Spleen (tissue), 7 donors: ENCODE data around the gene ANKRD6.

Source experiments
- CTCF ChIP-seq, 11 experiments: fragments of 200-600 bp in 7 of 11; fragments of 450-650 bp in 4 of 11; sonication (generic) in 4 of 11; IDR thresholded peaks in 8 of 11; conservative IDR thresholded peaks in 3 of 11; 1 replicate in 7 of 11; 2 replicates in 4 of 11; pipeline versions ENCODE4 v1.4.0 to v1.8.0; 2016 to 2021; ENCODE audit warnings: antibody characterized with exemption in 11 of 11, inconsistent platforms in 4 of 11, mild to moderate bottlenecking in 1 of 11
- POLR2A ChIP-seq, 3 donors: fragments of 450-650 bp; IDR thresholded peaks; one replicate each; pipeline ENCODE4 v1.5.1; 2017; ENCODE audit warnings: antibody characterized with exemption in 3 of 3, mild to moderate bottlenecking in 1 of 3
- POLR2AphosphoS5 ChIP-seq, 3 donors: sonication (generic); formaldehyde crosslinking; IDR thresholded peaks; one replicate each; pipeline ENCODE4 v1.5.1; 2017; ENCODE audit warnings: antibody characterized with exemption in 3 of 3
- donor health status: DM: no; HTN: no; CAD: no; lungs with moderate emphysema.
- donor health status: DM: no; HTN: no; CAD: no.
- donor health status: DM: no; HTN: no; CAD: no.

- TF ChIP-seq CTCF (IDR thresholded peaks at IDR 0.05 in 8 of 11, conservative IDR thresholded peaks at IDR 0.05 in 3 of 11) (no peak), POLR2AphosphoS5 (IDR thresholded peaks at IDR 0.05) (no peak), POLR2A (IDR thresholded peaks at IDR 0.05) (no peak)
These were observed 106.8 kb downstream of the ANKRD6 start for GRCh38 chr6:89539779-89540178.
